Measurements from ENCODE around the gene TRIM73.
"Not testable (repeated sequence)": the region's sequence is repeated elsewhere in the genome, so short reads cannot be mapped to it uniquely, and the experiment has no call there.

Gene TRIM73

GRCh38 chr7:75398771-75399700, 3.6 kb downstream of the TRIM73 start:
- not testable (repeated sequence) for H3K4me1 ChIP-seq (ENCODE audit: insufficient read depth, poor library complexity, severe bottlenecking); ATAC-seq (ENCODE audit: low read depth); H3K4me3 ChIP-seq (ENCODE audit: severe bottlenecking); H3K27me3 ChIP-seq (ENCODE audit: insufficient read depth, poor library complexity, severe bottlenecking); DNase-seq (ENCODE audit: low spot score); H3K9me3 ChIP-seq (ENCODE audit: severe bottlenecking); H3K36me3 ChIP-seq (ENCODE audit: low read depth); H3K27ac ChIP-seq (ENCODE audit: poor library complexity, severe bottlenecking)

- H3K9me3 ChIP-seq (ENCODE audit: severe bottlenecking); H3K27me3 ChIP-seq (ENCODE audit: insufficient read depth, poor library complexity, severe bottlenecking); H3K4me3 ChIP-seq (ENCODE audit: severe bottlenecking); H3K27ac ChIP-seq (ENCODE audit: poor library complexity, severe bottlenecking); H3K4me1 ChIP-seq (ENCODE audit: insufficient read depth, poor library complexity, severe bottlenecking); H3K36me3 ChIP-seq (ENCODE audit: low read depth); DNase-seq (ENCODE audit: low spot score); ATAC-seq (ENCODE audit: low read depth): not testable (repeated sequence)
These were observed 5.1 kb downstream of the TRIM73 start for GRCh38 chr7:75400575-75400974.

GRCh38 chr7:75403455-75404443, 8.3 kb downstream of the TRIM73 start:
- H3K27ac ChIP-seq (ENCODE audit: poor library complexity, severe bottlenecking); H3K9me3 ChIP-seq (ENCODE audit: severe bottlenecking); ATAC-seq (ENCODE audit: low read depth); H3K36me3 ChIP-seq (ENCODE audit: low read depth); DNase-seq (ENCODE audit: low spot score); H3K4me1 ChIP-seq (ENCODE audit: insufficient read depth, poor library complexity, severe bottlenecking); H3K27me3 ChIP-seq (ENCODE audit: insufficient read depth, poor library complexity, severe bottlenecking); H3K4me3 ChIP-seq (ENCODE audit: severe bottlenecking): not testable (repeated sequence)

- H3K27me3 ChIP-seq (ENCODE audit: insufficient read depth, poor library complexity, severe bottlenecking); H3K36me3 ChIP-seq (ENCODE audit: low read depth): not testable (repeated sequence)
These were observed 9.2 kb downstream of the TRIM73 start for GRCh38 chr7:75404663-75405062.

GRCh38 chr7:75409880-75410822, 14.7 kb downstream of the TRIM73 start:
- DNase-seq (ENCODE audit: low spot score); H3K27me3 ChIP-seq (ENCODE audit: insufficient read depth, poor library complexity, severe bottlenecking); H3K4me3 ChIP-seq (ENCODE audit: severe bottlenecking): not testable (repeated sequence)

More at GRCh38 chr7:75404663-75405062, 9.2 kb downstream of the TRIM73 start:
- not testable (repeated sequence) for H3K4me1 ChIP-seq (ENCODE audit: insufficient read depth, poor library complexity, severe bottlenecking); H3K27ac ChIP-seq (ENCODE audit: poor library complexity, severe bottlenecking); H3K4me3 ChIP-seq (ENCODE audit: severe bottlenecking); DNase-seq (ENCODE audit: low spot score); H3K9me3 ChIP-seq (ENCODE audit: severe bottlenecking)
- peak; percentile 35; the same call in 1 of the 3 replicates for ATAC-seq (ENCODE audit: low read depth)

GRCh38 chr7:75410823-75411173, 15.4 kb downstream of the TRIM73 start:
- not testable (repeated sequence) for DNase-seq (ENCODE audit: low spot score); H3K27ac ChIP-seq (ENCODE audit: poor library complexity, severe bottlenecking); ATAC-seq (ENCODE audit: low read depth); H3K4me3 ChIP-seq (ENCODE audit: severe bottlenecking); H3K36me3 ChIP-seq (ENCODE audit: low read depth); H3K9me3 ChIP-seq (ENCODE audit: severe bottlenecking); H3K4me1 ChIP-seq (ENCODE audit: insufficient read depth, poor library complexity, severe bottlenecking); H3K27me3 ChIP-seq (ENCODE audit: insufficient read depth, poor library complexity, severe bottlenecking)

More at GRCh38 chr7:75409880-75410822, 14.7 kb downstream of the TRIM73 start:
- not testable (repeated sequence) for H3K9me3 ChIP-seq (ENCODE audit: severe bottlenecking); H3K36me3 ChIP-seq (ENCODE audit: low read depth); H3K27ac ChIP-seq (ENCODE audit: poor library complexity, severe bottlenecking); H3K4me1 ChIP-seq (ENCODE audit: insufficient read depth, poor library complexity, severe bottlenecking)
- ATAC-seq (ENCODE audit: low read depth), result peak; percentile 85

- H3K4me1 ChIP-seq (ENCODE audit: insufficient read depth, poor library complexity, severe bottlenecking); ATAC-seq (ENCODE audit: low read depth); DNase-seq (ENCODE audit: low spot score); H3K9me3 ChIP-seq (ENCODE audit: severe bottlenecking); H3K36me3 ChIP-seq (ENCODE audit: low read depth); H3K4me3 ChIP-seq (ENCODE audit: severe bottlenecking); H3K27ac ChIP-seq (ENCODE audit: poor library complexity, severe bottlenecking); H3K27me3 ChIP-seq (ENCODE audit: insufficient read depth, poor library complexity, severe bottlenecking): not testable (repeated sequence)
These were observed 18.8 kb downstream of the TRIM73 start for GRCh38 chr7:75414204-75414603.

- H3K36me3 ChIP-seq (ENCODE audit: low read depth); DNase-seq (ENCODE audit: low spot score); H3K27me3 ChIP-seq (ENCODE audit: insufficient read depth, poor library complexity, severe bottlenecking); H3K4me3 ChIP-seq (ENCODE audit: severe bottlenecking); ATAC-seq (ENCODE audit: low read depth); H3K9me3 ChIP-seq (ENCODE audit: severe bottlenecking); H3K4me1 ChIP-seq (ENCODE audit: insufficient read depth, poor library complexity, severe bottlenecking); H3K27ac ChIP-seq (ENCODE audit: poor library complexity, severe bottlenecking): not testable (repeated sequence)
These were observed 19.4 kb downstream of the TRIM73 start for GRCh38 chr7:75414708-75415427.

- H3K27me3 ChIP-seq (ENCODE audit: insufficient read depth, poor library complexity, severe bottlenecking); H3K4me1 ChIP-seq (ENCODE audit: insufficient read depth, poor library complexity, severe bottlenecking); H3K27ac ChIP-seq (ENCODE audit: poor library complexity, severe bottlenecking); ATAC-seq (ENCODE audit: low read depth); H3K36me3 ChIP-seq (ENCODE audit: low read depth); DNase-seq (ENCODE audit: low spot score); H3K4me3 ChIP-seq (ENCODE audit: severe bottlenecking); H3K9me3 ChIP-seq (ENCODE audit: severe bottlenecking): not testable (repeated sequence)
These were observed 20.0 kb downstream of the TRIM73 start for GRCh38 chr7:75415428-75415817.

GRCh38 chr7:75415829-75416373, 20.5 kb downstream of the TRIM73 start:
- H3K27ac ChIP-seq (ENCODE audit: poor library complexity, severe bottlenecking); H3K36me3 ChIP-seq (ENCODE audit: low read depth); H3K27me3 ChIP-seq (ENCODE audit: insufficient read depth, poor library complexity, severe bottlenecking); H3K4me3 ChIP-seq (ENCODE audit: severe bottlenecking); DNase-seq (ENCODE audit: low spot score); H3K4me1 ChIP-seq (ENCODE audit: insufficient read depth, poor library complexity, severe bottlenecking); ATAC-seq (ENCODE audit: low read depth); H3K9me3 ChIP-seq (ENCODE audit: severe bottlenecking): not testable (repeated sequence)
